Measurements from ENCODE around the gene LHX5. TPM values are rescaled to one million over a fixed set of nuclear protein-coding genes. Genes with fewer than 3 reads are reported as not detected.

LHX5 gene
- total RNA-seq, 1 experiment from 2014 or later: 1.9 TPM

DNA sequence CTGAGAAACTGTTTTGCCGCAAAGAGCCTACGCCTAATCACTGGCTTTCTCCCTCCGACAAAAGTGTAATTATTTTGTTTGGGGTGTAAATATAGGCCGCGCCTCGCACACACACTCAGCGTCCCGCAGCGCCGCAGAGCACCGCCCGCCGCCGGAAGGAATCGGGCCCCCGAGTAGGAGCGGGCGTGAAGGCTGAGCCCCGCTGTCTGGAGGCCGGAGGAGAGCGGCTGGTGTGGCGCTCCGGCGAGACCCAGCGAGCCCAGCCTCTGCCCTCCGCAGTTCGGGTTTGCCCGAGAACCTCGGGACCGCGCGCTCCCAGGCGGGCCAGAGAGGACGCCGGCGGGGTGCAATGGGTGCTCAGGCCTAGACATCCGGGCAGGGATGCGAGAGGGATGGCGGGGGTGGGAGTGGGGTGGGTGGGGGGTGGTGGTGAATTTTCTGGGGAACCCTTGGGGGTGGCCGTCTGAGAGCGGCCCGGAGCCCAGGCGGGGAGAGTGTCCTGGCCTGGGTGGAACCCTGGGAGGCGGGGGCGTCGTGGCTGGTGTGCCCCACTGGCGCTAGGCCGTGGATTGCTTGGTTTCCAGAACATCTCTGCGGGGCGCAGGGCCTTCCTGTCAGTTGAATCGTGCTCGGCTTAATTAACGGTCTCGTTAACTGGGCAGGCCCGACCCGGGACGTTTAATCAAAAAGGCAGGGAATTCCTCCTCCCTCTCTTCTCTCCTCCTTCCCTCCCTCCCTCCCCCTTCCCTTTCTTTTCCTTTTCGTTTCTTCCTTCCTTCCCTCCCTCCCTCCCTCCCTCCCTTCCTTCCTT is 4.7 kb upstream of the LHX5 start:
- H3K23ac ChIP-seq (ENCODE audit: insufficient read length, low read depth, low read length): no peak overlapping the region
- H3K36me3 Mint-ChIP-seq (ENCODE audit: insufficient read depth in 1 of 3, low read depth in 3 of 3): peaks cover 0 to 13% (median 0%) of the 10 kb centered on the region in 3 experiments; a peak in 3 of 7 replicates
- no peaks in the 10 kb centered on the region for H3K9me3 ChIP-seq (ENCODE audit: control insufficient read depth, low read depth, low read length)
- H2BK20ac ChIP-seq (ENCODE audit: low read depth, low read length, poor library complexity, severe bottlenecking): no peak overlapping the region
- no peaks in the 10 kb centered on the region for H3K79me2 ChIP-seq (ENCODE audit: insufficient read depth, low read length)
- H3K4me3 Mint-ChIP-seq: peak overlapping the region; percentile 41 to 75
- H3K18ac ChIP-seq (ENCODE audit: insufficient read length, low read depth, low read length): no peak overlapping the region
- no peak overlapping the region for H3K56ac ChIP-seq (ENCODE audit: insufficient read length, low read depth, low read length)
- H3K27me3 ChIP-seq (ENCODE audit: insufficient read depth, low read length): peaks cover 90% of the 10 kb centered on the region
- peaks cover 4% of the 10 kb centered on the region; the same call in 1 of the 2 replicates for H3K4me1 ChIP-seq (ENCODE audit: insufficient read depth, low read length)
- H3K9me3 Mint-ChIP-seq: peaks cover 0 to 7% of the 10 kb centered on the region in 2 experiments; a peak in 3 of 5 replicates
- peaks cover 47% of the 10 kb centered on the region for H3K23me2 ChIP-seq (ENCODE audit: insufficient read length, low read depth, low read length, poor library complexity, severe bottlenecking)
- TF ChIP-seq, protein P1, sequence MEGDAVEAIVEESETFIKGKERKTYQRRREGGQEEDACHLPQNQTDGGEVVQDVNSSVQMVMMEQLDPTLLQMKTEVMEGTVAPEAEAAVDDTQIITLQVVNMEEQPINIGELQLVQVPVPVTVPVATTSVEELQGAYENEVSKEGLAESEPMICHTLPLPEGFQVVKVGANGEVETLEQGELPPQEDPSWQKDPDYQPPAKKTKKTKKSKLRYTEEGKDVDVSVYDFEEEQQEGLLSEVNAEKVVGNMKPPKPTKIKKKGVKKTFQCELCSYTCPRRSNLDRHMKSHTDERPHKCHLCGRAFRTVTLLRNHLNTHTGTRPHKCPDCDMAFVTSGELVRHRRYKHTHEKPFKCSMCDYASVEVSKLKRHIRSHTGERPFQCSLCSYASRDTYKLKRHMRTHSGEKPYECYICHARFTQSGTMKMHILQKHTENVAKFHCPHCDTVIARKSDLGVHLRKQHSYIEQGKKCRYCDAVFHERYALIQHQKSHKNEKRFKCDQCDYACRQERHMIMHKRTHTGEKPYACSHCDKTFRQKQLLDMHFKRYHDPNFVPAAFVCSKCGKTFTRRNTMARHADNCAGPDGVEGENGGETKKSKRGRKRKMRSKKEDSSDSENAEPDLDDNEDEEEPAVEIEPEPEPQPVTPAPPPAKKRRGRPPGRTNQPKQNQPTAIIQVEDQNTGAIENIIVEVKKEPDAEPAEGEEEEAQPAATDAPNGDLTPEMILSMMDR (conservative IDR thresholded peaks at IDR 0.05): no peak
- no peaks in the 10 kb centered on the region for H4K20me1 ChIP-seq (ENCODE audit: control insufficient read depth, insufficient read depth, insufficient read length)
- H2BK5ac ChIP-seq (ENCODE audit: insufficient read length, low read length): no peak overlapping the region
- H3K27ac Mint-ChIP-seq: no peak overlapping the region
- no peak overlapping the region for H4K91ac ChIP-seq (ENCODE audit: insufficient read length, low read depth, low read length)
- H2BK15ac ChIP-seq (ENCODE audit: low read depth, low read length): no peak overlapping the region
- no peak overlapping the region for H2BK120ac ChIP-seq (ENCODE audit: low read depth, low read length, poor library complexity, severe bottlenecking)
- no CpG with 5 or more reads among the region's 58 CpGs for WGBS (ENCODE audit: extremely low coverage, insufficient read length, low lambda C conversion rate)
- no peak overlapping the region for H3K4ac ChIP-seq (ENCODE audit: low read depth, low read length)
- H3K27ac ChIP-seq (ENCODE audit: insufficient read length, low read depth, low read length): no peak overlapping the region
- H3K9ac ChIP-seq (ENCODE audit: extremely low read depth, insufficient read length, low read length): no peak overlapping the region
- H2AK5ac ChIP-seq (ENCODE audit: insufficient read length, low read length): no peak overlapping the region
- peak overlapping the region; percentile 48 for H3K4me2 ChIP-seq (ENCODE audit: insufficient read depth, insufficient read length, low read length)
- H2AFZ ChIP-seq (ENCODE audit: low read length): no peak overlapping the region
- no peak overlapping the region for H3T11ph ChIP-seq (ENCODE audit: low read length)
- H4K8ac ChIP-seq (replicated peaks; ENCODE audit: insufficient read length, low read depth, low read length): no peak overlapping the region
- no peak for DNase-seq
- H2BK12ac ChIP-seq (ENCODE audit: insufficient read length, low read depth, low read length): no peak overlapping the region
- H4K5ac ChIP-seq (ENCODE audit: insufficient read length, low read depth, low read length): no peak overlapping the region
- H3K79me1 ChIP-seq (ENCODE audit: insufficient read depth, low read depth, low read length, poor library complexity, severe bottlenecking): no peaks in the 10 kb centered on the region
- peaks cover 98% of the 10 kb centered on the region for H3K27me3 Mint-ChIP-seq (ENCODE audit: low read depth)
- H3K14ac ChIP-seq (ENCODE audit: insufficient read depth, low read length): no peak overlapping the region
- peaks cover 70 to 81% of the 10 kb centered on the region in 2 experiments for H3K4me1 Mint-ChIP-seq
